ENCODE data around the gene TTC16. TPM values are rescaled to one million over a fixed set of nuclear protein-coding genes. Genes with fewer than 3 reads are reported as not detected.

The TTC16 gene
- total and polyA plus RNA-seq, 4 donors: 0.02 to 0.08 TPM; not detected in 2

DNA sequence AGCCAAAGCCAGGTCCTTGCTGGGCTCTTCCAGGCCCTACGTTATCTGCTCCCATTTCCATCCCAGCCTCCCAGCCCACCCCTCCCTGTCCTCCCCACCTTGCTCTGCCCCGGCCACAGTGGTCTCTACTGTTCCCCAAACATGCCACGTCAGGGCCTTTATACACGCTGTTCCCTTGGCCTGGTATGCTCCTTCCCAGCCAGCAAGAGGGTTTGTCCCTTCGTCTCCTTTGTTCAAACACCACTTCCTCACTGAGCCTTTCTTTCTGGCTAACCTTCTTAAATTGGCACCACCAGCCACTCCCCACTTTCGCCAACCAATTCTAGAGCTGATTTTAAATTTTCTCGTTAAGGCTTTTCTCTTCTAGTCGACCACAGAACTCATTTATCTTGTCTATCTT lies 52.8 kb downstream of the TTC16 start:
- Histone ChIP-seq H3K4me1 (ENCODE audit: control insufficient read depth in 4 of 4, insufficient read depth in 4 of 4, low read length in 3 of 4) (peaks cover 0 to 15% (median 9%) of the 10 kb centered on the region in 4 donors), H3K27ac (ENCODE audit: low read depth in 1 of 2, low read length in 2 of 2) (peak overlapping the region; percentile 27 to 59), H3K36me3 (ENCODE audit: control insufficient read depth in 4 of 4, insufficient read depth in 3 of 4, low read depth in 1 of 4, low read length in 3 of 4) (no peaks in the 10 kb centered on the region), H3K27me3 (ENCODE audit: control insufficient read depth in 4 of 4, insufficient read depth in 4 of 4, low read length in 3 of 4) (no peaks in the 10 kb centered on the region), H3K4me3 (ENCODE audit: low read depth in 1 of 3, low read length in 3 of 3) (no peak overlapping the region), H3K9ac (ENCODE audit: low read depth in 1 of 2, low read length in 2 of 2) (no peak overlapping the region), H3K9me3 (ENCODE audit: control insufficient read depth in 4 of 4, low read length in 3 of 4) (no peaks in the 10 kb centered on the region)
- WGBS: 83% methylated on average over 8 of the region's 8 CpGs
- no peak for DNase-seq (ENCODE audit: low spot score)
- TF ChIP-seq RAD21 (IDR thresholded peaks at IDR 0.05): no peak

DNA sequence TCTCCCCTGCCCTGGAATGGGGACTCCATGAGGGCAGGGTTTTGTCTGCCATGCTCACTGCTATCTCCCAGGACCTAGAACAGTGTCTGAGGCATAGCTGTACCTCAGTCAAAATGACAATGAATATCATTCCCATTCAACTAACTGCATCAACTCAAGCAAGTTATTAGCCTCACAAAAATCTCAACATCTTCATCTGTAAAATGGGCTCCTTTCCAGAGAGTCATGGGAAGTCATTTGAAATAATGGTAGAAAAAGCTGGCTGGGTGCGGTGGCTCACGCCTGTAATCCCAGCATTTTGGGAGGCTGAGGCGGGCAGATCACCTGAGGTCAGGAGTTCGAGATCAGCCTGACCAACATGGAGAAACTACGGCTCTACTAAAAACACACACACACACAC lies 53.2 kb downstream of the TTC16 start:
- TF ChIP-seq YY1 (IDR thresholded peaks at IDR 0.05) (no peak), JUND (IDR thresholded peaks at IDR 0.05) (no peak), RXRA (IDR thresholded peaks at IDR 0.05) (no peak), HNF4A (conservative IDR thresholded peaks at IDR 0.05) (no peak), GABPA (IDR thresholded peaks at IDR 0.05 in 1 of 2, conservative IDR thresholded peaks at IDR 0.05 in 1 of 2) (no peak), TAF1 (conservative IDR thresholded peaks at IDR 0.05) (no peak)
- TF ChIP-seq, protein P1, sequence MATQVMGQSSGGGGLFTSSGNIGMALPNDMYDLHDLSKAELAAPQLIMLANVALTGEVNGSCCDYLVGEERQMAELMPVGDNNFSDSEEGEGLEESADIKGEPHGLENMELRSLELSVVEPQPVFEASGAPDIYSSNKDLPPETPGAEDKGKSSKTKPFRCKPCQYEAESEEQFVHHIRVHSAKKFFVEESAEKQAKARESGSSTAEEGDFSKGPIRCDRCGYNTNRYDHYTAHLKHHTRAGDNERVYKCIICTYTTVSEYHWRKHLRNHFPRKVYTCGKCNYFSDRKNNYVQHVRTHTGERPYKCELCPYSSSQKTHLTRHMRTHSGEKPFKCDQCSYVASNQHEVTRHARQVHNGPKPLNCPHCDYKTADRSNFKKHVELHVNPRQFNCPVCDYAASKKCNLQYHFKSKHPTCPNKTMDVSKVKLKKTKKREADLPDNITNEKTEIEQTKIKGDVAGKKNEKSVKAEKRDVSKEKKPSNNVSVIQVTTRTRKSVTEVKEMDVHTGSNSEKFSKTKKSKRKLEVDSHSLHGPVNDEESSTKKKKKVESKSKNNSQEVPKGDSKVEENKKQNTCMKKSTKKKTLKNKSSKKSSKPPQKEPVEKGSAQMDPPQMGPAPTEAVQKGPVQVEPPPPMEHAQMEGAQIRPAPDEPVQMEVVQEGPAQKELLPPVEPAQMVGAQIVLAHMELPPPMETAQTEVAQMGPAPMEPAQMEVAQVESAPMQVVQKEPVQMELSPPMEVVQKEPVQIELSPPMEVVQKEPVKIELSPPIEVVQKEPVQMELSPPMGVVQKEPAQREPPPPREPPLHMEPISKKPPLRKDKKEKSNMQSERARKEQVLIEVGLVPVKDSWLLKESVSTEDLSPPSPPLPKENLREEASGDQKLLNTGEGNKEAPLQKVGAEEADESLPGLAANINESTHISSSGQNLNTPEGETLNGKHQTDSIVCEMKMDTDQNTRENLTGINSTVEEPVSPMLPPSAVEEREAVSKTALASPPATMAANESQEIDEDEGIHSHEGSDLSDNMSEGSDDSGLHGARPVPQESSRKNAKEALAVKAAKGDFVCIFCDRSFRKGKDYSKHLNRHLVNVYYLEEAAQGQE (IDR thresholded peaks at IDR 0.05): no peak
- TF ChIP-seq, protein P2, sequence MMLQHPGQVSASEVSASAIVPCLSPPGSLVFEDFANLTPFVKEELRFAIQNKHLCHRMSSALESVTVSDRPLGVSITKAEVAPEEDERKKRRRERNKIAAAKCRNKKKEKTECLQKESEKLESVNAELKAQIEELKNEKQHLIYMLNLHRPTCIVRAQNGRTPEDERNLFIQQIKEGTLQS (IDR thresholded peaks at IDR 0.05): no peak
- TF ChIP-seq, protein P3, sequence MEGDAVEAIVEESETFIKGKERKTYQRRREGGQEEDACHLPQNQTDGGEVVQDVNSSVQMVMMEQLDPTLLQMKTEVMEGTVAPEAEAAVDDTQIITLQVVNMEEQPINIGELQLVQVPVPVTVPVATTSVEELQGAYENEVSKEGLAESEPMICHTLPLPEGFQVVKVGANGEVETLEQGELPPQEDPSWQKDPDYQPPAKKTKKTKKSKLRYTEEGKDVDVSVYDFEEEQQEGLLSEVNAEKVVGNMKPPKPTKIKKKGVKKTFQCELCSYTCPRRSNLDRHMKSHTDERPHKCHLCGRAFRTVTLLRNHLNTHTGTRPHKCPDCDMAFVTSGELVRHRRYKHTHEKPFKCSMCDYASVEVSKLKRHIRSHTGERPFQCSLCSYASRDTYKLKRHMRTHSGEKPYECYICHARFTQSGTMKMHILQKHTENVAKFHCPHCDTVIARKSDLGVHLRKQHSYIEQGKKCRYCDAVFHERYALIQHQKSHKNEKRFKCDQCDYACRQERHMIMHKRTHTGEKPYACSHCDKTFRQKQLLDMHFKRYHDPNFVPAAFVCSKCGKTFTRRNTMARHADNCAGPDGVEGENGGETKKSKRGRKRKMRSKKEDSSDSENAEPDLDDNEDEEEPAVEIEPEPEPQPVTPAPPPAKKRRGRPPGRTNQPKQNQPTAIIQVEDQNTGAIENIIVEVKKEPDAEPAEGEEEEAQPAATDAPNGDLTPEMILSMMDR (IDR thresholded peaks at IDR 0.05; ENCODE audit: low read depth, low read length, missing input control): no peak
- no peaks in the 10 kb centered on the region for H3K27me3 ChIP-seq (ENCODE audit: control insufficient read depth in 4 of 4, insufficient read depth in 4 of 4, low read length in 3 of 4)
- H3K27ac ChIP-seq (ENCODE audit: low read depth in 1 of 2, low read length in 2 of 2): peak overlapping the region in 1 of 2 donors; percentile 27

DNA sequence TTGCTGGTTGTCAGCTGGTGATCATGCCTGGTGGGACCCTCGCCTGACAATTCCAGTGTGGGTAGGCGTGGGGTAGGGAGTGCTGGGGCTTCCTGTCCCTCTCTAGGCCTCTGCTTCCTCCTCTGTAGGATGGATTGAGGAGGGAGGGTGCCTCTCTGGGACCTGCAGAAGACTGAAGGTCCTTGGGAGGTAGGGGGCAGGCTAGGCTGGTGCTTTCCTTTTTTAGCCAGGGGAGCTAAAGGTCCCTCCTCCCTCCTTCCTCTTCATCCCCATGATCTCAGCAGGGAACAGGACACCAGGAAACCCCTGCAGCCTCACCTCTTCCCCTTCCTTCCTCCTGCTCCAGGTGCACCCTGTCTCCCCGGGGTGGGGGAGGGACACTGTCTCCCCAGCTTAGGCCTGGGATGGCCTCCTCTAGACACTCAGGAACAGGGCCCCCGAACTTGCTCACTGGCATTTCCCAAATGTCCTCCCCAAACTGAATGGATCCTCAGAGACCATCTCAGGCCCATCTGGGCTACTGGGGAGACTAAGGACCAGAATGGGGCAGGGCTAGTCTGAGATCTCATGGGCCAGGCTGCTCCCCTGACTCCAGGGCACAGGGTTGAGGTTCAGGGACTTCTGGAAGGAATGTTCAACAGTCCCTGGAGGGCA lies 54.2 kb downstream of the TTC16 start:
- no peak for DNase-seq (ENCODE audit: low spot score)

More for the DNA sequence above, 53.2 kb downstream of the TTC16 start:
- Histone ChIP-seq H3K9ac (ENCODE audit: low read depth in 1 of 2, low read length in 2 of 2) (no peak overlapping the region), H3K36me3 (ENCODE audit: control insufficient read depth in 4 of 4, insufficient read depth in 3 of 4, low read depth in 1 of 4, low read length in 3 of 4) (no peaks in the 10 kb centered on the region), H3K4me3 (ENCODE audit: low read depth in 1 of 3, low read length in 3 of 3) (no peak overlapping the region), H3K9me3 (ENCODE audit: control insufficient read depth in 4 of 4, low read length in 3 of 4) (no peaks in the 10 kb centered on the region), H3K4me1 (ENCODE audit: control insufficient read depth in 4 of 4, insufficient read depth in 4 of 4, low read length in 3 of 4) (peaks cover 0 to 13% (median 8%) of the 10 kb centered on the region in 4 donors)
- WGBS: 87% methylated on average over 5 of the region's 5 CpGs
- no peak for DNase-seq (ENCODE audit: low spot score)

More for the DNA sequence above, 54.2 kb downstream of the TTC16 start:
- no peak for TF ChIP-seq TAF1 (conservative IDR thresholded peaks at IDR 0.05)
- no peak for TF ChIP-seq EGR1 (IDR thresholded peaks at IDR 0.05; ENCODE audit: low read depth in 2 of 2)
- TF ChIP-seq NR2F2 (IDR thresholded peaks at IDR 0.05): peak; percentile 83
- TF ChIP-seq, protein P4, sequence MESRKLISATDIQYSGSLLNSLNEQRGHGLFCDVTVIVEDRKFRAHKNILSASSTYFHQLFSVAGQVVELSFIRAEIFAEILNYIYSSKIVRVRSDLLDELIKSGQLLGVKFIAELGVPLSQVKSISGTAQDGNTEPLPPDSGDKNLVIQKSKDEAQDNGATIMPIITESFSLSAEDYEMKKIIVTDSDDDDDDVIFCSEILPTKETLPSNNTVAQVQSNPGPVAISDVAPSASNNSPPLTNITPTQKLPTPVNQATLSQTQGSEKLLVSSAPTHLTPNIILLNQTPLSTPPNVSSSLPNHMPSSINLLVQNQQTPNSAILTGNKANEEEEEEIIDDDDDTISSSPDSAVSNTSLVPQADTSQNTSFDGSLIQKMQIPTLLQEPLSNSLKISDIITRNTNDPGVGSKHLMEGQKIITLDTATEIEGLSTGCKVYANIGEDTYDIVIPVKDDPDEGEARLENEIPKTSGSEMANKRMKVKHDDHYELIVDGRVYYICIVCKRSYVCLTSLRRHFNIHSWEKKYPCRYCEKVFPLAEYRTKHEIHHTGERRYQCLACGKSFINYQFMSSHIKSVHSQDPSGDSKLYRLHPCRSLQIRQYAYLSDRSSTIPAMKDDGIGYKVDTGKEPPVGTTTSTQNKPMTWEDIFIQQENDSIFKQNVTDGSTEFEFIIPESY (IDR thresholded peaks at IDR 0.05): no peak
- no peak for TF ChIP-seq RXRA (IDR thresholded peaks at IDR 0.05)
- no peak for TF ChIP-seq HNF4G (IDR thresholded peaks at IDR 0.05)
- 65% methylated on average over 4 of the region's 4 CpGs for WGBS
- no peak overlapping the region for H3K9ac ChIP-seq (ENCODE audit: low read depth in 1 of 2, low read length in 2 of 2)
- no peaks in the 10 kb centered on the region for H3K9me3 ChIP-seq (ENCODE audit: control insufficient read depth in 4 of 4, low read length in 3 of 4)
- no peaks in the 10 kb centered on the region for H3K36me3 ChIP-seq (ENCODE audit: control insufficient read depth in 4 of 4, insufficient read depth in 3 of 4, low read depth in 1 of 4, low read length in 3 of 4)
- H3K27me3 ChIP-seq (ENCODE audit: control insufficient read depth in 4 of 4, insufficient read depth in 4 of 4, low read length in 3 of 4): no peaks in the 10 kb centered on the region
- peaks cover 0 to 10% (median 8%) of the 10 kb centered on the region in 4 donors for H3K4me1 ChIP-seq (ENCODE audit: control insufficient read depth in 4 of 4, insufficient read depth in 4 of 4, low read length in 3 of 4)
- H3K27ac ChIP-seq (ENCODE audit: low read depth in 1 of 2, low read length in 2 of 2): peak overlapping the region; percentile 30 to 68
- H3K4me3 ChIP-seq (ENCODE audit: low read depth in 1 of 3, low read length in 3 of 3): peak overlapping the region in 1 of 3 donors; percentile 54
